ENCODE results near the gene MTOR. TPM values are rescaled to one million over a fixed set of nuclear protein-coding genes. Genes with fewer than 3 reads are reported as not detected.

MTOR gene
- total and polyA plus RNA-seq, 2 of the 8 experiments (the other 6 are each of a cell fraction or from before 2014, with no cell fraction given): 44.2 to 76.8 TPM

- TF ChIP-seq, protein P1, sequence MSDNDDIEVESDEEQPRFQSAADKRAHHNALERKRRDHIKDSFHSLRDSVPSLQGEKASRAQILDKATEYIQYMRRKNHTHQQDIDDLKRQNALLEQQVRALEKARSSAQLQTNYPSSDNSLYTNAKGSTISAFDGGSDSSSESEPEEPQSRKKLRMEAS (IDR thresholded peaks at IDR 0.05): peak; percentile 49; the same call in 1 of the 2 replicates
- TF ChIP-seq CEBPB (IDR thresholded peaks at IDR 0.05; ENCODE audit: low read depth, low read length) (no peak), KDM1A (IDR thresholded peaks at IDR 0.05; ENCODE audit: borderline replicate concordance, low read length) (no peak), TAF7 (optimal IDR thresholded peaks at IDR 0.05; ENCODE audit: borderline replicate concordance, low read depth, low read length) (peak; percentile 43), CTCF (IDR thresholded peaks at IDR 0.05; ENCODE audit: control extremely low read depth in 1 of 3, insufficient read depth in 1 of 3, low read depth in 1 of 3, low read length in 3 of 3) (no peak; a peak in 1 of 4 replicates), POU5F1 (IDR thresholded peaks at IDR 0.05; ENCODE audit: low read depth, low read length) (no peak), GABPA (IDR thresholded peaks at IDR 0.05; ENCODE audit: borderline replicate concordance, insufficient read depth, low read length) (peak; percentile 49; the same call in 1 of the 2 replicates), EGR1 (IDR thresholded peaks at IDR 0.05; ENCODE audit: borderline replicate concordance, low read depth, low read length) (no peak), RXRA (IDR thresholded peaks at IDR 0.05; ENCODE audit: insufficient read depth, low read depth, low read length) (no peak), TCF12 (IDR thresholded peaks at IDR 0.05; ENCODE audit: low read depth, low read length) (no peak), POLR2AphosphoS5 (IDR thresholded peaks at IDR 0.05; ENCODE audit: low read depth, low read length) (peak; percentile 81), SP4 (IDR thresholded peaks at IDR 0.05; ENCODE audit: low read length) (peak; percentile 54; the same call in 1 of the 2 replicates), TBP (IDR thresholded peaks at IDR 0.05; ENCODE audit: low read depth, low read length) (peak; percentile 79), CHD2 (IDR thresholded peaks at IDR 0.05; ENCODE audit: low read length) (peak; percentile 92), SAP30 (IDR thresholded peaks at IDR 0.05; ENCODE audit: insufficient read depth, insufficient replicate concordance, low read length) (no peak), CBX5 (IDR thresholded peaks at IDR 0.05; ENCODE audit: low read depth, low read length) (no peak), KDM5A (IDR thresholded peaks at IDR 0.05; ENCODE audit: low read length) (peak; percentile 87; the same call in 1 of the 2 replicates)
- TF ChIP-seq, protein P2, sequence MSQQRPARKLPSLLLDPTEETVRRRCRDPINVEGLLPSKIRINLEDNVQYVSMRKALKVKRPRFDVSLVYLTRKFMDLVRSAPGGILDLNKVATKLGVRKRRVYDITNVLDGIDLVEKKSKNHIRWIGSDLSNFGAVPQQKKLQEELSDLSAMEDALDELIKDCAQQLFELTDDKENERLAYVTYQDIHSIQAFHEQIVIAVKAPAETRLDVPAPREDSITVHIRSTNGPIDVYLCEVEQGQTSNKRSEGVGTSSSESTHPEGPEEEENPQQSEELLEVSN (IDR thresholded peaks at IDR 0.05): peak; percentile 22; the same call in 1 of the 2 replicates
- TF ChIP-seq, protein P3, sequence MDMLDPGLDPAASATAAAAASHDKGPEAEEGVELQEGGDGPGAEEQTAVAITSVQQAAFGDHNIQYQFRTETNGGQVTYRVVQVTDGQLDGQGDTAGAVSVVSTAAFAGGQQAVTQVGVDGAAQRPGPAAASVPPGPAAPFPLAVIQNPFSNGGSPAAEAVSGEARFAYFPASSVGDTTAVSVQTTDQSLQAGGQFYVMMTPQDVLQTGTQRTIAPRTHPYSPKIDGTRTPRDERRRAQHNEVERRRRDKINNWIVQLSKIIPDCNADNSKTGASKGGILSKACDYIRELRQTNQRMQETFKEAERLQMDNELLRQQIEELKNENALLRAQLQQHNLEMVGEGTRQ (IDR thresholded peaks at IDR 0.05; ENCODE audit: low read length): no peak
These were observed 162.8 kb downstream of the MTOR start, which contains the start of gene EXOSC10 (continued) for GRCh38 chr1:11099310-11100148.

Data from H1 (cell line).